NCI-H2196 (cell line): Measurements from ENCODE around the gene ATP6V0C.

ENCODE experiments used
- DNase-seq: peaks from one replicate; lab custom pipeline; 2025; ENCODE audit not compliant: unreplicated experiment; lab: John Stamatoyannopoulos, UW

ATP6V0C gene

DNA sequence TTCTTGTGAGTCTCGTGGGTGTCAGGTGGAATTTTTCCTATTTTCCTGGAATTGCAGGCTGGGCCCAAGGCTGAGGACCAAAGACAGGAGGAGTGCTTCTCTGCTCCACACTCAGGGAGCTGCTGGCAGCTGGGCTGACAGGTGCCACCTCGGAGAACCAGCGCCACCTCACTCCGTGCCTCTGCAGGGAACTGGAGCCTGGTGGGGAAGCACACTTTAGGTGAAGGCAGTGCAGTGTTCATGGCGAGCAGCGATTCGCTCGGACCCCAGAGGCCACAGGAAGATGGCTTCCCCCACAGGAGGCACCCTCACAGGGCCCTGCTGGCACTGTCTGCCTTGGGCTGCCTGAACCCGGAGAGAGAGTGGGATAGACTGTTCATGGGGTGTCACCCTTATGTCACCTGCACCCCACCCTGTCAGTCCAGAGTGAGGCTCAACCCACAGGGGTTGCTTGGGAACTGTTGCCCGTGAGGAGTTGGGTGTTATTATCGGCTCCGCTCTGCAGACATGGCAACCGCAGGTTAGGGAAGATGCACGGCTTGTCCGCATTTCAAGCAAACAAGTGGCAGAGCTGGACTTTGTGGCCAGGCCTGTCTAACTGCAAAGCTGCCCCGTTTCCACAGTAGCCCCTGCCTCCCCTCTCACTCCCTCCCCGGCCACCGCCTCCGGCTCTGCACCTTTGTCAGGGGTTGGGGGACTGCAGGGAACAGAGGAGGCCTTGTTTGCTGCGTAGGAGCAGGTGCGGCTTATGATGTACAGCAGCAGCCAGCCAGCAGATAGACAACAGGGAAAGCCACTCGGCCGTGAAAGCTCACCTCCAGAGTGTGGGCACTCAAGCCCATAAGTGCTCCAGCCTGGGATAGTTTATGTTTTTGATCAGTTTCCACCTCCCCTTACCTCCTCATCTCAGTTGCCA, 23.3 kb upstream of the ATP6V0C start:
- peak; percentile 68 for DNase-seq

GRCh38 chr16:2492292-2492691, 21.5 kb upstream of the ATP6V0C start:
- DNase-seq, result no peak

GRCh38 chr16:2493605-2494004, 20.1 kb upstream of the ATP6V0C start:
- DNase-seq, result no peak

DNA sequence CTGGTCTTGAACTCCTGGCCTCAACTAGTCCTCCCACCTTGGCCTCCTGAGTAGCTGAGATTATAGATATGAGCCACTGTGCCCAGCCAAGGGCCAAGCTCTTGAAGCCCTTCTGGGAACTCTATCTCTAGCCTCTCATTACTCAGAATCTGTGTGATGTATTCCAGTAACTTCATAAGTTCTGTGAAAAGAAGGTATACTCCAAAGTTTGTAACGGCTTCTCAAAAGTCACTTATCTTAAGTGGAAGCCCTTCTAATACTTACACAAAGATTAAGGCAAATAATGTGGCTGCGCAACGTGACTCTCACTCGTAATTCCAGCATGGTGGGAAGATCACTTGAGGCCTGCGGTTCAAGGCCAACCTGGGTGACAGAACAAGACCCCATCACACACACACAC, 19.1 kb upstream of the ATP6V0C start:
- DNase-seq, result no peak

DNA sequence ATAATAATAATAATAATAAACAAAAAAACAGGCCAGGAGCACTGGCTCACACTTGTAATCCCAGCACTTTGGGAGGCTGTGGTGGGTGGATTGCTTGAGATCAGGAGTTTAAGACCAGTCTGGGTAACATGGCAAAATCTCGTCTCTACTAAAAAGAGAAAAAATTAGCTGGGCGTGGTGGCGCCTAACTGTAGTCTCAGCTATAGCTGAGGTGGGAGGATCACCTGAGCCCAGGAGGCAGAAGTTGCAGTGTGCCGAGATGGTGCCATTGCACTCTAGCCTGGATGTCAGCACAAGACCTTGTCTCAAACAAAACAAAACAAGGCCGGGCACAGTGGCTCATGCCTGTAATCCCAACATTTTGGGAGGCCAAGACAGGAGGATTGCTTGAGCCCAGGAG, 18.7 kb upstream of the ATP6V0C start:
- no peak for DNase-seq

DNA sequence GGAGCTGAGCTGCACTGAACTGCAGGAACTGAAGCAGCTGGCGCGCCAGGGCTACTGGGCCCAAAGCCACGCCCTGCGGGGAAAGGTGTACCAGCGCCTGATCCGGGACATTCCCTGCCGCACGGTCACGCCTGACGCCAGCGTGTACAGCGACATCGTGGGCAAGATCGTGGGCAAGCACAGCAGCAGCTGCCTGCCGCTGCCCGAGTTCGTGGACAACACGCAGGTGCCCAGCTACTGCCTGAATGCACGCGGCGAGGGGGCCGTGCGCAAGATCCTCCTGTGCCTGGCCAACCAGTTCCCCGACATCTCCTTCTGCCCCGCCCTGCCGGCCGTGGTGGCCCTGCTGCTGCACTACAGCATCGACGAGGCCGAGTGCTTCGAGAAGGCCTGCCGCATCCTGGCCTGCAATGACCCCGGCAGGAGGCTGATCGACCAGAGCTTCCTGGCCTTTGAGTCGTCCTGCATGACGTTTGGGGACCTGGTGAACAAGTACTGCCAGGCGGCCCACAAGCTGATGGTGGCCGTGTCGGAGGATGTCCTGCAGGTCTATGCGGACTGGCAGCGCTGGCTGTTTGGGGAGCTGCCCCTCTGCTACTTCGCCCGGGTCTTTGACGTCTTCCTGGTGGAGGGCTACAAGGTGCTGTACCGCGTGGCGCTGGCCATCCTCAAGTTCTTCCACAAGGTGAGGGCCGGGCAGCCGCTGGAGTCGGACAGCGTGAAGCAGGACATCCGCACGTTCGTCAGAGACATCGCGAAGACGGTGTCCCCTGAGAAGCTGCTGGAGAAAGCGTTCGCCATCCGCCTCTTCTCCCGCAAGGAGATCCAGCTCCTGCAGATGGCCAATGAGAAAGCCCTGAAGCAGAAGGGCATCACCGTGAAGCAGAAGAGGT, 17.3 kb upstream of the ATP6V0C start:
- no peak for DNase-seq

- DNase-seq, result peak; percentile 39
These were observed 16.6 kb upstream of the ATP6V0C start for GRCh38 chr16:2497116-2497630.

- peak; percentile 39 for DNase-seq
These were observed 15.9 kb upstream of the ATP6V0C start for GRCh38 chr16:2497695-2498484.

DNA sequence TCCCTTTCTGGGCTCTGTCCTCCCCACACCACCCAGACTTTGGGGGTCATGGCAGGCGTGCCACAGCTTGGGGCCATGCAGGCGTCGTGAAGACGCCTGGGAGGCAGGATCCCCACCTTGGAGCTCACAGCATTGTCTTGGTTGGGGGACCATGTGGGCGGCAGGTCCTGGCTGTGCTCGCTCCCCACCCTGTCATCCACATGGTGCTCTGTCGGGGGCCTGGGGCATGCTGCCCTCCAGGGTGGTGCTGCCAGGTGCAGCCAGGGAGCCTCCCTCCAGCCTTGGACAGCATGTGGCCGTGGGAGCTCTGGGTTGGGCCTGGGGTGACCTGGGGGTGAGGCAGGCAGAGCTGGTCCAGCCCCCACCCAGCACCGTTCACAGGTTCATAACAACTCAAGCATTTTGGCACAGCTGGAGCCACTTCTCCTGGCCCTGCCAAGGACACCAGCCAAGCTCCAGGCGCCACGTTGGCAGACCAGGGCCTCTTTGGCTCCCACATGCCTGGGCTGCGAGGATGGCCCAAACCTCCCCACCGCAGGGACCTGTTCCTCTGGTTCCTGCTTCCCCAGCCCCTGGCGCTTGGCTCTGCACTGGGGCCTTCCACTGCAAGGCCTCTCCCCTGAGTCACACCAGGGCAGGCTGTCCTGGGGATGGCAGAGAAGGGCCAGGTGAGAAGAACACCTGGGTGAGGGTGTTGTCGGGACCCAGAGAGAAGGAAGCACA, 15.1 kb upstream of the ATP6V0C start:
- peak; percentile 43 for DNase-seq

DNA sequence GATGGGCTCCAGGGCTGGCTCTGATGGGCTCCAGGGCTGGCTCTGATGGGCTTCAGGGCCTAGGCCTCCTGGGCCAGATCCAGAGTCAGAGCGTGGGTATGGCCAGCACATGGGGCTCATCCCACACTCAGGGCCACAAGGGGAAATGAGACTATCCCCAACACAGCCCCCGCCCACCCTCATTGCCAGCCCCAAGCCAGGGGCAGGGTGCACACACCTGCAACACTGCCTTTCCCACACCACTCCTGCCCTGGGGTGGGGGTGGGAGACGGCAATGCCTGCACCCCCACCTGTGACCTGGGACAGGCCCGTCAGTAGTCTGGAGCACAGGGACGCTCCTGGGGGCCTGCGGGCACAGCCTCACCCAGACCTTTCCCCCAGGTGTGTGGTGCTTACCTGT, 14.3 kb upstream of the ATP6V0C start:
- DNase-seq, result no peak

GRCh38 chr16:2499890-2500429, 13.8 kb upstream of the ATP6V0C start:
- DNase-seq, result no peak

DNA sequence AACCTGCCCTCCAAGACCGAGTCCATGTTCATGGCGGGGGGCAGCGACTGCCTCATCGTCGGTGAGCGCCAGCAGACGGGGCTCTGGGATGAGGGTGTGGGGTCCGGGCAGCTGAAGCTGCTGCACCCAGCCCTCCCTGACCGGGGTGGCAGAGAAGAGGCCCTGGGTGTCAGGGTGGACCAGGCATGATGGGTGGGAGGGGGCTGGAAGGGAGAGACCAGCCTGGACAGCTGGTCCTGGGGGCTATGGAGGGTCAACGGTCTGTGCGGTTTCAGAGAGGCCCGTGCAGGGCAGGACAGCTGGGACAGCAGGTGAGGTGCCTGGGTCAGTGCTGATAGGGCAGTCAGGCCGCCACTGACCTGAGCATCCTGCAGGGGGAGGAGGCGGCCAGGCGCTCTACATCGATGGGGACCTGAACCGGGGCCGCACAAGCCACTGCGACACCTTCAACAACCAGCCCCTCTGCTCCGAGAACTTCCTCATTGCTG, 13.3 kb upstream of the ATP6V0C start:
- DNase-seq, result no peak

DNA sequence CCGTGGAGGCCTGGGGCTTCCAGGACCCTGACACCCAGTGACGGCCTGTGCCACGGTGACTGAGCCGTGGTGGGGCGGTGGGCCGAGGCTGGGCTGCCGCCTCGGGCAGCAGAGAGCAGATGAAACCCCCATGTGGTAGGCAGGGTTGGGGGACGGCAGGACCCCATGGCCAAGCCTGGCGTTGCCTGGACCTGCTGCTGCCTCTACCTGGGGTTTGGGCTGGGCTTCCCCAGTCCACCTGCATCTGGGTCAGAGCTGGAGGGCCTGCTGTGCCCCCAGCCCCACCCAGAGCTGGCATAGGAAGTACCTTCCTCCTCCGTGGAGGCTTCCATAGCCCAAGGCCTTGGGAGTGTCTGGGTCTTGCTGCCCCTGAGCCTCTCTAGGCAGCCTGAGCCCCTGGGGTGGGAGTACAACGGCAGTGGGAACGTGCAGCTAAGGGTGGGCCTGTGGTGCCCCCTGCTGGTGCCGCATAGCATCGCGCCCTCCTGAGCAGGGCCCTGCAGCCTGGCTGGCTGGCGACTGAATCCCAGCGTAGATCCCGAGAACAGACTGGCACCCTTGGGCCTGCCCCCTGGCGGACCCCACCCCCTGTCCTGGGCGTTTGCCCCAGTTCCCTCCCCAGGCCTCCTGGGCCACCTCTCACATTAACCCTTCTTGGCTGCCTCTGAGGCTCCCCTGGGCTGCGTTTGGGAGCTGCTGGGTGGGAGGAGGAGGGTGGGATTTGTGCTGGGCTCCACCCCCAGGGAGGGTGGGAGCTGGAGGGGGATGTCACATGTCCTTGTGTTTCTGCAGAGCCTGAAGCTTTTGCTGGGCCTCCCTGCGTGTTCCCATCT, 12.6 kb upstream of the ATP6V0C start:
- peak; percentile 84 for DNase-seq

DNA sequence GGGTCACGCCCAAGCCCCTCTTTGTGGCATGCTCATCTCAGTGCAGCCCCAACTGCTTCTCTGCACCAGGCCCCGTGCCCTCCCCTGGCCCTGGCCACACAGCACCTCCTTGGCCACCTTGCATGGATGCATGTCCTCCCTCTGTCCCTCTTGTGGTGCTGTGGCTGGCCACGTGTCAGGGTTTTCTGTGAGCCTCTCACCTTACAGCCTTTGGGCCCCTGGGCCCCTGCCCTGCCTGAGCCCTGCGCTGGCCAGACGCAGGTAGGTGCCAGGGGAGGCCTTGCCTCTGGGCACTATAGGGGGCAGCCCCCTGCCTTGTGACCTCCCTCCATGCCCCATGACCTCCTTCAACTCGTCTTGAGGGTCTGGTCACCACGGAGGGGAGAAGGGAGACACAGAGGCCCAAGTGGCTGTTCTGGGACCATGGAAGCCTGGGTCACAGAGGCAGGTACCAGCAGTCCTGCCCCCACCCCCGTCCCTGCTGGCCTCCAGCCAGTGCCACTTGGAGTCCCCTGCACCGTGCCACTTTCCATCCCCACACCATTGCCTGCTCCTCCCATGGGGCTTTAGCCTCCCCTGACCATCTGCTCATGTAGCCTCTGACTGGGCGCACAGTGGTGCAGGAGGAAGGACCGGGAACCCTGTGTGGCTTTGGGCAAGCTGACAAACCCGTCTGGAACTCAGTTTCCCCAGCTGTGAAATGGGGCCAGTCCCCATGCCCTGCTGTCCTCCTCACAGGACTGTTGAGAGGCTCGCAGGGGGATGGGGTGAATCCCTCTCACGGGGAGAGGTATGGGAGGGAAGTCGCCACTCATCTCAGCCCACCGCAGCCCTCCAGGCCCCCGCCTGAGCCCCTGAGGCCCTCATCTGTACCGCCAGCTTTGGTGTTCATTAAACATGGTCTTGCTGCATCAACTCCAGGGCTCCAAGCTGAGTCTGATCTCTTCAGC, 11.5 kb upstream of the ATP6V0C start:
- no peak for DNase-seq

GRCh38 chr16:2505695-2506094, 8.1 kb upstream of the ATP6V0C start:
- no peak for DNase-seq

DNA sequence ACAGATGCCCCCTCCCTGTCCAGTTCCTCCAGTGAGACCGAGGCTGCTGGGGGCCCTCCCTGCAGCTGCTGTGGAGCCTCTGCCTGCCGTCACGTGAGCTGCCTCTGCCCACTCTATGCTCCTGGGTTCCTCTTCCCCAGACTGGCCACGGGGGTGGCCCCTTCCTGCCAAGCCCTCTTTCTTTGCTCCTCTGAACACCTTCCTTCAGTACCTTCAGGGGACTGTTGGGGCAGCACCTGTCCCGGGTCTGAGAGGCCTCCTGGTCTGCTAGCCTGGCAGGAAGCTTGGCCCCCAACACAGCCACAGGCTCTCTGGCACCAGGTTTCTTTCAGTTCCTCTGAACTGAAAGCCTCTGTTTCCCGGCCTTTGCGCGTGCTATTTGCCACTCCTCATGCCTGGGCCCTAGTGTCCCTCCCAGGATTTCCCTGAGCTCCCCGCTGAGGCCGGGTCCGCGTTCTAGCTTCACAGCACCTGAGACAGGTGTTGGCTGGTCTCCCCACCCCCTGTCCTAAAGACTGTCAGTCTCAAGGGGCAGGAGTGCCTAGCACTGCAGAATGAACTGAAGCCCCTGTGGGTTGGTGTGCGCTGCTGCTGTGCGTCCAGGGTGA, 6.6 kb upstream of the ATP6V0C start:
- DNase-seq, result no peak

DNA sequence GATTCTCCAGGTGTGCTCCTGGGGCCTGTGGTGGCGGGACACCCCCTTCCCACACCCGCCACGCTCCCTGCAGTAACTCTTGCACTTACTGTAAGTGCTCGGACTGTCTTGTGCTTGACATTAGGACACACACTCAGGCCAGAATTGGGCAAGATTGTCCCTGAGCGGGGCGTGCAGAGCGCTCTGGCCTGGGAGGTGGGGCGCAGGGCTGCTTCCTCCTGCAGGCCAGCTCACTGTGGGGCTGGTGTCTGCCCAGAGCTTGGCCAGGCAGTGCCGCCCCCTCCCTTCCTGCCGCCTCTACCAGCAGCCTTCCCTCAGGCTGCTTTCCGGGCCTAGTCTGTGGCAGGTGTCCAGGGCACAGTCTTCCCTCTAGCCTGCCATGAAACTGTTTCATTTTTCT, 6.1 kb upstream of the ATP6V0C start:
- DNase-seq, result no peak
